GM23338 (cell line): Measurements from ENCODE around the gene UNC13D. TPM values are rescaled to one million over a fixed set of nuclear protein-coding genes. Genes with fewer than 3 reads are reported as not detected.
"Not testable (repeated sequence)": the region's sequence is repeated elsewhere in the genome, so short reads cannot be mapped to it uniquely, and the experiment has no call there.

Source experiments
- ATAC-seq: fragments of 200-7000 bp; cut with Tn5 transposase; 3 replicates; pipeline ENCODE4 v1.9.1; 2020
- DNase-seq: peaks from one replicate; pipeline ENCODE4 v3.0.0-alpha.2; 2015; ENCODE audit warnings: low spot score
- H2AFZ ChIP-seq: fragments of 200-600 bp; sonication (generic); 2 replicates; pipeline ENCODE4 v1.8.0; 2016; ENCODE audit warnings: antibody characterized with exemption, mild to moderate bottlenecking, moderate library complexity
- H3F3A ChIP-seq: fragments of 200-600 bp; sonication (generic); replicated peaks from 2 replicates; pipeline ENCODE4 v1.8.0; 2017; ENCODE audit warnings: antibody characterized with exemption, mixed run types, low read depth
- H3K27ac ChIP-seq: fragments of 200-600 bp; sonication (generic); 2 replicates; pipeline ENCODE4 v1.6.1; 2016; ENCODE audit warnings: low read depth
- H3K27me3 ChIP-seq: fragments of 200-600 bp; sonication (generic); 2 replicates; pipeline ENCODE4 v1.8.0; 2016; ENCODE audit warnings: mild to moderate bottlenecking, mixed run types, moderate library complexity; ENCODE audit not compliant: insufficient read depth
- H3K36me3 ChIP-seq: fragments of 200-600 bp; sonication (generic); 2 replicates; pipeline ENCODE4 v1.8.0; 2016; ENCODE audit warnings: mild to moderate bottlenecking; ENCODE audit not compliant: insufficient read depth
- H3K4me1 ChIP-seq: fragments of 200-600 bp; sonication (generic); 2 replicates; pipeline ENCODE4 v1.8.0; 2016; ENCODE audit warnings: mild to moderate bottlenecking, moderate library complexity; ENCODE audit not compliant: insufficient read depth
- H3K4me2 ChIP-seq: fragments of 200-600 bp; sonication (generic); 2 replicates; pipeline ENCODE4 v1.7.1; 2017; ENCODE audit warnings: mixed run types
- H3K4me3 ChIP-seq: fragments of 200-600 bp; sonication (generic); 2 replicates; pipeline ENCODE4 v1.6.1; 2016; ENCODE audit warnings: mixed run types
- H3K79me2 ChIP-seq: fragments of 200-600 bp; sonication (generic); replicated peaks from 2 replicates; pipeline ENCODE4 v1.8.0; 2017; ENCODE audit warnings: mild to moderate bottlenecking; ENCODE audit not compliant: insufficient read depth
- H3K9me2 ChIP-seq: fragments of 200-600 bp; sonication (generic); 2 replicates; pipeline ENCODE4 v1.8.0; 2017; ENCODE audit not compliant: insufficient read depth
- H4K20me1 ChIP-seq: fragments of 200-600 bp; sonication (generic); replicated peaks from 2 replicates; pipeline ENCODE4 v1.8.0; 2017; ENCODE audit warnings: mild to moderate bottlenecking; ENCODE audit not compliant: insufficient read depth
- H3K27ac Mint-ChIP-seq: 2 replicates; pipeline ENCODE4 v1.8.0; 2020; ENCODE audit warnings: inconsistent platforms, mild to moderate bottlenecking, moderate library complexity, mixed read lengths
- H3K27me3 Mint-ChIP-seq: 3 replicates; pipeline ENCODE4 v1.8.0; 2022; ENCODE audit warnings: low read depth, mild to moderate bottlenecking, moderate library complexity, mixed read lengths, inconsistent platforms; ENCODE audit not compliant: insufficient read depth, poor library complexity
- H3K36me3 Mint-ChIP-seq: 3 replicates; pipeline ENCODE4 v1.8.0; 2021; ENCODE audit warnings: low read depth, mild to moderate bottlenecking, inconsistent platforms, moderate library complexity, mixed read lengths
- H3K4me1 Mint-ChIP-seq: 3 replicates; pipeline ENCODE4 v1.8.0; 2020; ENCODE audit warnings: mild to moderate bottlenecking, inconsistent platforms, mixed read lengths
- H3K4me3 Mint-ChIP-seq: 3 replicates; pipeline ENCODE4 v1.8.0; 2021; ENCODE audit warnings: moderate library complexity, mild to moderate bottlenecking, inconsistent platforms, mixed read lengths
- H3K9me3 Mint-ChIP-seq: 3 replicates; pipeline ENCODE4 v1.8.0; 2020; ENCODE audit warnings: moderate library complexity, mild to moderate bottlenecking, inconsistent platforms, mixed read lengths
- CREB1 ChIP-seq: fragments of 250-450 bp; sonication (Bioruptor Pico); IDR thresholded peaks from 2 replicates; pipeline ENCODE4 v1.5.0; 2020; ENCODE audit warnings: low read depth, mild to moderate bottlenecking, moderate library complexity
- ETS1 ChIP-seq: IDR thresholded peaks from 2 replicates; pipeline ENCODE4 v1.6.1; 2016; ENCODE audit warnings: antibody characterized with exemption
- JUNB ChIP-seq: IDR thresholded peaks from one replicate; pipeline ENCODE4 v1.6.1; 2016; ENCODE audit warnings: antibody characterized with exemption; ENCODE audit not compliant: unreplicated experiment
- NANOG ChIP-seq: IDR thresholded peaks from 2 replicates; pipeline ENCODE4 v1.6.1; 2016; ENCODE audit warnings: antibody characterized with exemption, borderline replicate concordance
- POLR2AphosphoS5 ChIP-seq: IDR thresholded peaks from 2 replicates; pipeline ENCODE4 v1.6.1; 2016; ENCODE audit warnings: antibody characterized with exemption, low read depth
- STAT1 ChIP-seq: IDR thresholded peaks from one replicate; pipeline ENCODE4 v1.6.1; 2016; ENCODE audit warnings: antibody characterized with exemption; ENCODE audit not compliant: unreplicated experiment
- polyA plus RNA-seq: library from polyadenylated mRNA; unstranded; fragments of >200 nt; fragmentation: Nextera tagmentation; extraction: Ambion mirVana; gene quantifications from 2 replicates; pipeline ENCODE4 v1.2.1, GENCODE V29; 2016
- total RNA-seq: library from RNA; depleted of rRNA; stranded (reverse); fragments of >200 nt; shearing (Covaris generic); gene quantifications from 2 replicates; pipeline ENCODE4 v1.2.3, GENCODE V29; 2014
- TF ChIP-seq, protein P1 (sequence below): fragments of 250-450 bp; sonication (Bioruptor Pico); IDR thresholded peaks from 2 replicates; pipeline ENCODE4 v1.5.0; 2020; ENCODE audit warnings: mild to moderate bottlenecking, moderate library complexity

Gene UNC13D
- total and polyA plus RNA-seq, 2 experiments from 2014 or later: 5.9 to 10.8 TPM

- TF ChIP-seq, protein P1, sequence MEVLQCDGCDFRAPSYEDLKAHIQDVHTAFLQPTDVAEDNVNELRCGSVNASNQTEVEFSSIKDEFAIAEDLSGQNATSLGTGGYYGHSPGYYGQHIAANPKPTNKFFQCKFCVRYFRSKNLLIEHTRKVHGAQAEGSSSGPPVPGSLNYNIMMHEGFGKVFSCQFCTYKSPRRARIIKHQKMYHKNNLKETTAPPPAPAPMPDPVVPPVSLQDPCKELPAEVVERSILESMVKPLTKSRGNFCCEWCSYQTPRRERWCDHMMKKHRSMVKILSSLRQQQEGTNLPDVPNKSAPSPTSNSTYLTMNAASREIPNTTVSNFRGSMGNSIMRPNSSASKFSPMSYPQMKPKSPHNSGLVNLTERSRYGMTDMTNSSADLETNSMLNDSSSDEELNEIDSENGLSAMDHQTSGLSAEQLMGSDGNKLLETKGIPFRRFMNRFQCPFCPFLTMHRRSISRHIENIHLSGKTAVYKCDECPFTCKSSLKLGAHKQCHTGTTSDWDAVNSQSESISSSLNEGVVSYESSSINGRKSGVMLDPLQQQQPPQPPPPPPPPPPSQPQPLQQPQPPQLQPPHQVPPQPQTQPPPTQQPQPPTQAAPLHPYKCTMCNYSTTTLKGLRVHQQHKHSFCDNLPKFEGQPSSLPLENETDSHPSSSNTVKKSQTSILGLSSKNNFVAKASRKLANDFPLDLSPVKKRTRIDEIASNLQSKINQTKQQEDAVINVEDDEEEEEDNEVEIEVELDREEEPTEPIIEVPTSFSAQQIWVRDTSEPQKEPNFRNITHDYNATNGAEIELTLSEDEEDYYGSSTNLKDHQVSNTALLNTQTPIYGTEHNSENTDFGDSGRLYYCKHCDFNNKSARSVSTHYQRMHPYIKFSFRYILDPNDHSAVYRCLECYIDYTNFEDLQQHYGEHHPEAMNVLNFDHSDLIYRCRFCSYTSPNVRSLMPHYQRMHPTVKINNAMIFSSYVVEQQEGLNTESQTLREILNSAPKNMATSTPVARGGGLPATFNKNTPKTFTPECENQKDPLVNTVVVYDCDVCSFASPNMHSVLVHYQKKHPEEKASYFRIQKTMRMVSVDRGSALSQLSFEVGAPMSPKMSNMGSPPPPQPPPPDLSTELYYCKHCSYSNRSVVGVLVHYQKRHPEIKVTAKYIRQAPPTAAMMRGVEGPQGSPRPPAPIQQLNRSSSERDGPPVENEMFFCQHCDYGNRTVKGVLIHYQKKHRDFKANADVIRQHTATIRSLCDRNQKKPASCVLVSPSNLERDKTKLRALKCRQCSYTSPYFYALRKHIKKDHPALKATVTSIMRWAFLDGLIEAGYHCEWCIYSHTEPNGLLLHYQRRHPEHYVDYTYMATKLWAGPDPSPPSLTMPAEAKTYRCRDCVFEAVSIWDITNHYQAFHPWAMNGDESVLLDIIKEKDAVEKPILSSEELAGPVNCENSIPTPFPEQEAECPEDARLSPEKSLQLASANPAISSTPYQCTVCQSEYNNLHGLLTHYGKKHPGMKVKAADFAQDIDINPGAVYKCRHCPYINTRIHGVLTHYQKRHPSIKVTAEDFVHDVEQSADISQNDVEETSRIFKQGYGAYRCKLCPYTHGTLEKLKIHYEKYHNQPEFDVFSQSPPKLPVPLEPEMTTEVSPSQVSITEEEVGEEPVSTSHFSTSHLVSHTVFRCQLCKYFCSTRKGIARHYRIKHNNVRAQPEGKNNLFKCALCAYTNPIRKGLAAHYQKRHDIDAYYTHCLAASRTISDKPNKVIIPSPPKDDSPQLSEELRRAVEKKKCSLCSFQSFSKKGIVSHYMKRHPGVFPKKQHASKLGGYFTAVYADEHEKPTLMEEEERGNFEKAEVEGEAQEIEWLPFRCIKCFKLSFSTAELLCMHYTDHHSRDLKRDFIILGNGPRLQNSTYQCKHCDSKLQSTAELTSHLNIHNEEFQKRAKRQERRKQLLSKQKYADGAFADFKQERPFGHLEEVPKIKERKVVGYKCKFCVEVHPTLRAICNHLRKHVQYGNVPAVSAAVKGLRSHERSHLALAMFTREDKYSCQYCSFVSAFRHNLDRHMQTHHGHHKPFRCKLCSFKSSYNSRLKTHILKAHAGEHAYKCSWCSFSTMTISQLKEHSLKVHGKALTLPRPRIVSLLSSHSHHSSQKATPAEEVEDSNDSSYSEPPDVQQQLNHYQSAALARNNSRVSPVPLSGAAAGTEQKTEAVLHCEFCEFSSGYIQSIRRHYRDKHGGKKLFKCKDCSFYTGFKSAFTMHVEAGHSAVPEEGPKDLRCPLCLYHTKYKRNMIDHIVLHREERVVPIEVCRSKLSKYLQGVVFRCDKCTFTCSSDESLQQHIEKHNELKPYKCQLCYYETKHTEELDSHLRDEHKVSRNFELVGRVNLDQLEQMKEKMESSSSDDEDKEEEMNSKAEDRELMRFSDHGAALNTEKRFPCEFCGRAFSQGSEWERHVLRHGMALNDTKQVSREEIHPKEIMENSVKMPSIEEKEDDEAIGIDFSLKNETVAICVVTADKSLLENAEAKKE: no peak
- no peak for TF ChIP-seq ETS1
- no peak for TF ChIP-seq STAT1
- no peak for TF ChIP-seq JUNB
- no peak for TF ChIP-seq POLR2AphosphoS5
- TF ChIP-seq NANOG: no peak
- TF ChIP-seq CREB1 (CRISPR knock-in tag): 0 out of 2 replicates have a peak, but pooled peaks have one; percentile 41
Observed at GRCh38 chr17:75778861-75779249, 65.3 kb downstream of the UNC13D start (continued).

GRCh38 chr17:75778066-75778860, 65.9 kb downstream of the UNC13D start:
- not testable (repeated sequence) for ATAC-seq, H3K9me2 ChIP-seq, H2AFZ ChIP-seq, H3K9me3 Mint-ChIP-seq, DNase-seq, H3K27me3 ChIP-seq, H3K4me1 ChIP-seq
- peaks cover 18% of the 10 kb centered on the region for H4K20me1 ChIP-seq
- H3K27me3 Mint-ChIP-seq: peaks cover 43% of the 10 kb centered on the region
- H3K36me3 ChIP-seq: peaks cover 17% of the 10 kb centered on the region; the same call in 1 of the 2 replicates
- peak overlapping the region; percentile 97 for H3K27ac Mint-ChIP-seq
- peaks cover 31% of the 10 kb centered on the region for H3F3A ChIP-seq
- H3K79me2 ChIP-seq: peaks cover 22% of the 10 kb centered on the region
- peak overlapping the region; percentile 92 for H3K4me3 Mint-ChIP-seq
- H3K27ac ChIP-seq: peak overlapping the region; percentile 23
- peak overlapping the region; percentile 91 for H3K4me2 ChIP-seq
- H3K36me3 Mint-ChIP-seq: peaks cover 46% of the 10 kb centered on the region
- H3K4me1 Mint-ChIP-seq: peaks cover 37% of the 10 kb centered on the region
- H3K4me3 ChIP-seq: peak overlapping the region; percentile 80
